SU-DHL-6 (cell line): ENCODE results near the gene EFNB2.

Source experiments
- H2AFZ ChIP-seq: fragments of 200-600 bp; sonication (generic); 2 replicates; pipeline ENCODE4 v1.6.1; 2014; ENCODE audit warnings: low read depth, mild to moderate bottlenecking, moderate library complexity, mixed read lengths, antibody characterized with exemption, low read length; ENCODE audit not compliant: severe bottlenecking
- H3F3A ChIP-seq: fragments of 200-600 bp; shearing (Covaris generic); 2 replicates; pipeline ENCODE4 v1.6.0; 2016; ENCODE audit warnings: antibody characterized with exemption, mild to moderate bottlenecking; ENCODE audit not compliant: insufficient read depth
- H3K27ac ChIP-seq: fragments of 200-600 bp; sonication (generic); 2 replicates; pipeline ENCODE4 v1.5.1; 2016; ENCODE audit warnings: low read depth, mild to moderate bottlenecking, low read length, moderate library complexity, mixed read lengths
- H3K27me3 ChIP-seq: fragments of 200-600 bp; sonication (generic), shearing (Covaris generic); 2 replicates; pipeline ENCODE4 v1.6.0; 2014; ENCODE audit warnings: mild to moderate bottlenecking, low read length
- H3K36me3 ChIP-seq: fragments of 200-600 bp; sonication (generic); 2 replicates; pipeline ENCODE4 v1.6.1; 2014; ENCODE audit warnings: mild to moderate bottlenecking, low read length, mixed read lengths
- H3K4me2 ChIP-seq: fragments of 300-600, 200-600 bp; shearing (Covaris generic), sonication (generic); 2 replicates; pipeline ENCODE4 v1.6.0; 2014; ENCODE audit warnings: low read length, low read depth, mild to moderate bottlenecking; ENCODE audit not compliant: poor library complexity, severe bottlenecking
- H3K4me3 ChIP-seq: fragments of 200-600 bp; sonication (generic); 2 replicates; pipeline ENCODE4 v1.5.1; 2014; ENCODE audit warnings: antibody characterized with exemption, low read length, mild to moderate bottlenecking, mixed read lengths; ENCODE audit not compliant: insufficient read depth, poor library complexity, severe bottlenecking
- H3K79me2 ChIP-seq: fragments of 200-600 bp; sonication (generic); 2 replicates; pipeline ENCODE4 v1.6.1; 2014; ENCODE audit warnings: mild to moderate bottlenecking, low read length, moderate library complexity; ENCODE audit not compliant: insufficient read depth
- H3K9ac ChIP-seq: fragments of 200-600 bp; sonication (generic); 2 replicates; pipeline ENCODE4 v1.7.0; 2014; ENCODE audit warnings: mild to moderate bottlenecking, low read length
- H3K9me2 ChIP-seq: fragments of 200-600 bp; sonication (generic); replicated peaks from 2 replicates; pipeline ENCODE4 v1.6.1; 2014; ENCODE audit warnings: low read length; ENCODE audit not compliant: insufficient read depth
- H3K9me3 ChIP-seq: fragments of 200-600 bp; sonication (generic); 2 replicates; pipeline ENCODE4 v1.6.1; 2014; ENCODE audit warnings: low read length, mixed read lengths; ENCODE audit not compliant: insufficient read depth
- H4K20me1 ChIP-seq: fragments of 200-600 bp; sonication (generic); 2 replicates; pipeline ENCODE4 v1.6.1; 2014; ENCODE audit warnings: low read depth, mild to moderate bottlenecking, antibody characterized with exemption, low read length, moderate library complexity, mixed read lengths
- CTCF ChIP-seq: fragments of 200-600 bp; sonication (generic); IDR thresholded peaks from one replicate; pipeline ENCODE4 v1.5.1; 2017; ENCODE audit warnings: antibody characterized with exemption, mild to moderate bottlenecking, low read length, moderate library complexity; ENCODE audit not compliant: insufficient read depth, poor library complexity, severe bottlenecking
- EZH2phosphoT487 ChIP-seq: fragments of 200-600 bp; sonication (generic), shearing (Covaris generic); conservative IDR thresholded peaks from 2 replicates; pipeline ENCODE4 v1.6.1; 2018; ENCODE audit warnings: mild to moderate bottlenecking, antibody characterized with exemption, low read length, moderate library complexity, mixed read lengths

The EFNB2 gene

GRCh38 chr13:106480351-106480910 is 55.0 kb downstream of the EFNB2 start:
- no peaks in the 10 kb centered on the region for H4K20me1 ChIP-seq
- no peaks in the 10 kb centered on the region for H3K27me3 ChIP-seq
- H3F3A ChIP-seq: no peaks in the 10 kb centered on the region
- no peaks in the 10 kb centered on the region for H3K79me2 ChIP-seq
- H3K27ac ChIP-seq: no peak overlapping the region
- TF ChIP-seq CTCF (no peak), EZH2phosphoT487 (no peak)
- no peak overlapping the region for H3K4me2 ChIP-seq
- no peak overlapping the region for H3K9ac ChIP-seq
- no peak overlapping the region for H3K4me3 ChIP-seq
- H3K9me3 ChIP-seq: no peaks in the 10 kb centered on the region
- H3K36me3 ChIP-seq: no peaks in the 10 kb centered on the region
- no peak overlapping the region for H2AFZ ChIP-seq
- no peaks in the 10 kb centered on the region for H3K9me2 ChIP-seq

GRCh38 chr13:106479929-106480328 is 55.5 kb downstream of the EFNB2 start:
- Histone ChIP-seq H3F3A (no peaks in the 10 kb centered on the region), H2AFZ (no peak overlapping the region), H3K4me3 (no peak overlapping the region), H3K79me2 (no peaks in the 10 kb centered on the region), H3K4me2 (no peak overlapping the region), H3K9me3 (no peaks in the 10 kb centered on the region), H4K20me1 (no peaks in the 10 kb centered on the region), H3K27me3 (no peaks in the 10 kb centered on the region), H3K27ac (no peak overlapping the region), H3K9ac (no peak overlapping the region), H3K36me3 (no peaks in the 10 kb centered on the region), H3K9me2 (no peaks in the 10 kb centered on the region)
- TF ChIP-seq CTCF: no peak

- H3K9ac ChIP-seq: no peak overlapping the region
- H3K36me3 ChIP-seq: no peaks in the 10 kb centered on the region
- H2AFZ ChIP-seq: no peak overlapping the region
- H4K20me1 ChIP-seq: no peaks in the 10 kb centered on the region
- no peaks in the 10 kb centered on the region for H3F3A ChIP-seq
- no peak overlapping the region for H3K4me2 ChIP-seq
- H3K9me3 ChIP-seq: no peaks in the 10 kb centered on the region
- TF ChIP-seq EZH2phosphoT487: no peak
- no peaks in the 10 kb centered on the region for H3K27me3 ChIP-seq
- no peaks in the 10 kb centered on the region for H3K79me2 ChIP-seq
- no peak overlapping the region for H3K27ac ChIP-seq
- H3K9me2 ChIP-seq: no peaks in the 10 kb centered on the region
- H3K4me3 ChIP-seq: no peak overlapping the region
Measured at GRCh38 chr13:106478116-106478515, 57.3 kb downstream of the EFNB2 start.

- no peaks in the 10 kb centered on the region for H3K27me3 ChIP-seq
- H3K27ac ChIP-seq: no peak overlapping the region
- no peaks in the 10 kb centered on the region for H3K9me2 ChIP-seq
- no peaks in the 10 kb centered on the region for H3K36me3 ChIP-seq
- H2AFZ ChIP-seq: no peak overlapping the region
- H3K9ac ChIP-seq: no peak overlapping the region
- no peaks in the 10 kb centered on the region for H3K9me3 ChIP-seq
- no peak overlapping the region for H3K4me3 ChIP-seq
- no peak overlapping the region for H3K4me2 ChIP-seq
- TF ChIP-seq EZH2phosphoT487: no peak
- no peak for TF ChIP-seq CTCF
- H3K79me2 ChIP-seq: no peaks in the 10 kb centered on the region
- no peaks in the 10 kb centered on the region for H4K20me1 ChIP-seq
- no peaks in the 10 kb centered on the region for H3F3A ChIP-seq
Measured at GRCh38 chr13:106477303-106477702, 58.2 kb downstream of the EFNB2 start.
